Measurements from ENCODE around the gene TK2.
"Not testable (repeated sequence)": the region's sequence is repeated elsewhere in the genome, so short reads cannot be mapped to it uniquely, and the experiment has no call there.

Gene TK2

GRCh38 chr16:66510298-66510697 lies 39.6 kb downstream of the TK2 start:
- Histone ChIP-seq H3K4me3 (ENCODE audit: extremely low read depth, insufficient read depth, low read length, poor library complexity, severe bottlenecking) (no peak overlapping the region), H3K9me3 (ENCODE audit: control insufficient read depth, low read length) (no peaks in the 10 kb centered on the region), H3K36me3 (ENCODE audit: control insufficient read depth, insufficient read depth, low read length) (no peaks in the 10 kb centered on the region), H3K4me1 (ENCODE audit: control insufficient read depth, insufficient read depth, low read length, poor library complexity, severe bottlenecking) (peaks cover 24% of the 10 kb centered on the region), H3K27ac (ENCODE audit: low read depth, low read length, severe bottlenecking) (no peak overlapping the region)
- 86 to 96% methylated on average over 5 of the region's 5 CpGs for WGBS, 2 experiments (ENCODE audit: insufficient coverage in 2 of 2)

GRCh38 chr16:66509576-66509975 lies 40.3 kb downstream of the TK2 start:
- Histone ChIP-seq H3K4me1 (ENCODE audit: control insufficient read depth, insufficient read depth, low read length, poor library complexity, severe bottlenecking) (peaks cover 21% of the 10 kb centered on the region), H3K4me3 (ENCODE audit: extremely low read depth, insufficient read depth, low read length, poor library complexity, severe bottlenecking) (no peak overlapping the region), H3K9me3 (ENCODE audit: control insufficient read depth, low read length) (no peaks in the 10 kb centered on the region), H3K36me3 (ENCODE audit: control insufficient read depth, insufficient read depth, low read length) (no peaks in the 10 kb centered on the region), H3K27ac (ENCODE audit: low read depth, low read length, severe bottlenecking) (no peak overlapping the region)
- 95 to 100% methylated on average over 1 to 5 of the region's 5 CpGs for WGBS, 2 experiments (ENCODE audit: insufficient coverage in 2 of 2)

- Histone ChIP-seq H3K36me3 (ENCODE audit: control insufficient read depth, insufficient read depth, low read length) (no peaks in the 10 kb centered on the region), H3K27ac (ENCODE audit: low read depth, low read length, severe bottlenecking) (no peak overlapping the region), H3K4me1 (ENCODE audit: control insufficient read depth, insufficient read depth, low read length, poor library complexity, severe bottlenecking) (peaks cover 21% of the 10 kb centered on the region), H3K9me3 (ENCODE audit: control insufficient read depth, low read length) (no peaks in the 10 kb centered on the region), H3K4me3 (ENCODE audit: extremely low read depth, insufficient read depth, low read length, poor library complexity, severe bottlenecking) (no peak overlapping the region)
- 92 to 95% methylated on average over 3 to 4 of the region's 9 CpGs for WGBS, 2 experiments (ENCODE audit: insufficient coverage in 2 of 2)
Measured at GRCh38 chr16:66508914-66509496, 40.9 kb downstream of the TK2 start.

GRCh38 chr16:66508248-66508913 lies 41.5 kb downstream of the TK2 start:
- no peaks in the 10 kb centered on the region for H3K36me3 ChIP-seq (ENCODE audit: control insufficient read depth, insufficient read depth, low read length)
- no peak overlapping the region for H3K4me3 ChIP-seq (ENCODE audit: extremely low read depth, insufficient read depth, low read length, poor library complexity, severe bottlenecking)
- H3K9me3 ChIP-seq (ENCODE audit: control insufficient read depth, low read length) = no peaks in the 10 kb centered on the region
- H3K4me1 ChIP-seq (ENCODE audit: control insufficient read depth, insufficient read depth, low read length, poor library complexity, severe bottlenecking) = peaks cover 20% of the 10 kb centered on the region
- 90 to 97% methylated on average over 5 to 6 of the region's 7 CpGs for WGBS, 2 experiments (ENCODE audit: insufficient coverage in 2 of 2)
- no peak overlapping the region for H3K27ac ChIP-seq (ENCODE audit: low read depth, low read length, severe bottlenecking)

- 83 to 85% methylated on average over 3 to 4 of the region's 4 CpGs for WGBS, 2 experiments (ENCODE audit: insufficient coverage in 2 of 2)
- H3K27ac ChIP-seq (ENCODE audit: low read depth, low read length, severe bottlenecking) = no peak overlapping the region
- H3K36me3 ChIP-seq (ENCODE audit: control insufficient read depth, insufficient read depth, low read length) = no peaks in the 10 kb centered on the region
- H3K9me3 ChIP-seq (ENCODE audit: control insufficient read depth, low read length) = no peaks in the 10 kb centered on the region
- peaks cover 14% of the 10 kb centered on the region for H3K4me1 ChIP-seq (ENCODE audit: control insufficient read depth, insufficient read depth, low read length, poor library complexity, severe bottlenecking)
- no peak overlapping the region for H3K4me3 ChIP-seq (ENCODE audit: extremely low read depth, insufficient read depth, low read length, poor library complexity, severe bottlenecking)
Measured at GRCh38 chr16:66507731-66508239, 42.1 kb downstream of the TK2 start.

GRCh38 chr16:66503612-66504011 lies 46.3 kb downstream of the TK2 start:
- 67% methylated on average over 1 of the region's 3 CpGs; no CpG with 5 or more reads in 1 of the 2 experiments for WGBS, 2 experiments (ENCODE audit: insufficient coverage in 2 of 2)
- no peak overlapping the region for H3K4me3 ChIP-seq (ENCODE audit: extremely low read depth, insufficient read depth, low read length, poor library complexity, severe bottlenecking)
- peaks cover 2% of the 10 kb centered on the region for H3K4me1 ChIP-seq (ENCODE audit: control insufficient read depth, insufficient read depth, low read length, poor library complexity, severe bottlenecking)
- H3K36me3 ChIP-seq (ENCODE audit: control insufficient read depth, insufficient read depth, low read length) = no peaks in the 10 kb centered on the region
- no peak overlapping the region for H3K27ac ChIP-seq (ENCODE audit: low read depth, low read length, severe bottlenecking)
- no peaks in the 10 kb centered on the region for H3K9me3 ChIP-seq (ENCODE audit: control insufficient read depth, low read length)

GRCh38 chr16:66503030-66503429 lies 46.9 kb downstream of the TK2 start:
- Histone ChIP-seq H3K27ac (ENCODE audit: low read depth, low read length, severe bottlenecking) (no peak overlapping the region), H3K4me3 (ENCODE audit: extremely low read depth, insufficient read depth, low read length, poor library complexity, severe bottlenecking) (no peak overlapping the region), H3K4me1 (ENCODE audit: control insufficient read depth, insufficient read depth, low read length, poor library complexity, severe bottlenecking) (peaks cover 2% of the 10 kb centered on the region), H3K36me3 (ENCODE audit: control insufficient read depth, insufficient read depth, low read length) (no peaks in the 10 kb centered on the region), H3K9me3 (ENCODE audit: control insufficient read depth, low read length) (no peaks in the 10 kb centered on the region)
- 93 to 95% methylated on average over 2 of the region's 2 CpGs for WGBS, 2 experiments (ENCODE audit: insufficient coverage in 2 of 2)

- Histone ChIP-seq H3K4me1 (ENCODE audit: control insufficient read depth, insufficient read depth, low read length, poor library complexity, severe bottlenecking) (peaks cover 2% of the 10 kb centered on the region), H3K9me3 (ENCODE audit: control insufficient read depth, low read length) (no peaks in the 10 kb centered on the region), H3K4me3 (ENCODE audit: extremely low read depth, insufficient read depth, low read length, poor library complexity, severe bottlenecking) (no peak overlapping the region), H3K36me3 (ENCODE audit: control insufficient read depth, insufficient read depth, low read length) (no peaks in the 10 kb centered on the region), H3K27ac (ENCODE audit: low read depth, low read length, severe bottlenecking) (no peak overlapping the region)
- WGBS, 2 experiments (ENCODE audit: insufficient coverage in 2 of 2) = 86 to 90% methylated on average over 7 to 10 of the region's 12 CpGs
Measured at GRCh38 chr16:66502020-66502913, 47.7 kb downstream of the TK2 start.

GRCh38 chr16:66501563-66501962 lies 48.4 kb downstream of the TK2 start:
- H3K27ac ChIP-seq (ENCODE audit: low read depth, low read length, severe bottlenecking); H3K36me3 ChIP-seq (ENCODE audit: control insufficient read depth, insufficient read depth, low read length); H3K4me3 ChIP-seq (ENCODE audit: extremely low read depth, insufficient read depth, low read length, poor library complexity, severe bottlenecking); H3K9me3 ChIP-seq (ENCODE audit: control insufficient read depth, low read length); H3K4me1 ChIP-seq (ENCODE audit: control insufficient read depth, insufficient read depth, low read length, poor library complexity, severe bottlenecking): not testable (repeated sequence)
- WGBS, 2 experiments (ENCODE audit: insufficient coverage in 2 of 2) = 70% methylated on average over 1 of the region's 4 CpGs; no CpG with 5 or more reads in 1 of the 2 experiments

- WGBS, 2 experiments (ENCODE audit: insufficient coverage in 2 of 2) = 90% methylated on average over 1 of the region's 2 CpGs; no CpG with 5 or more reads in 1 of the 2 experiments
- not testable (repeated sequence) for H3K36me3 ChIP-seq (ENCODE audit: control insufficient read depth, insufficient read depth, low read length); H3K27ac ChIP-seq (ENCODE audit: low read depth, low read length, severe bottlenecking); H3K4me1 ChIP-seq (ENCODE audit: control insufficient read depth, insufficient read depth, low read length, poor library complexity, severe bottlenecking); H3K9me3 ChIP-seq (ENCODE audit: control insufficient read depth, low read length); H3K4me3 ChIP-seq (ENCODE audit: extremely low read depth, insufficient read depth, low read length, poor library complexity, severe bottlenecking)
Measured at GRCh38 chr16:66497921-66498320, 52.0 kb downstream of the TK2 start.
